ENCODE measurements around the gene TMEM101.

DNA sequence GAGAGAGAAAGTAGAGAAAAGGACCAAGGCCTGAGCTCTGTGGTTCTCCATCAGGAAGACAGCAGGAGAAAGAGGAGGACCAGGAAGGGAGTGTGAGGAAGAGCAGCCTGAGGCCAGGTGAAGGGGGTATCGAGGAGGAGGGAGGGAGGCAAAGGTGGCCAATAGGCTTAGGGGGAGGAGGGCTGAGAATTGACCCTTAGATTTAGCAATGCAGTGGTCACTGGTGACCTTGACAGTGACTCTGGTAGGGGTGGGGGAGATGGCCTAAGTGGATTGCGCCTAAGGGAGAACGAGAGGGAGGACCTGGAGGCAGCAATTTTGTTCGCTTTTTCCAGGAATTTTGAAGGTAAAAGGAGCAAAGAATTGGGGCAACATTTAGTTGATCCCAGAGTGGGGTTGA is 15.7 kb downstream of the TMEM101 start:
- TF ChIP-seq, protein P1, sequence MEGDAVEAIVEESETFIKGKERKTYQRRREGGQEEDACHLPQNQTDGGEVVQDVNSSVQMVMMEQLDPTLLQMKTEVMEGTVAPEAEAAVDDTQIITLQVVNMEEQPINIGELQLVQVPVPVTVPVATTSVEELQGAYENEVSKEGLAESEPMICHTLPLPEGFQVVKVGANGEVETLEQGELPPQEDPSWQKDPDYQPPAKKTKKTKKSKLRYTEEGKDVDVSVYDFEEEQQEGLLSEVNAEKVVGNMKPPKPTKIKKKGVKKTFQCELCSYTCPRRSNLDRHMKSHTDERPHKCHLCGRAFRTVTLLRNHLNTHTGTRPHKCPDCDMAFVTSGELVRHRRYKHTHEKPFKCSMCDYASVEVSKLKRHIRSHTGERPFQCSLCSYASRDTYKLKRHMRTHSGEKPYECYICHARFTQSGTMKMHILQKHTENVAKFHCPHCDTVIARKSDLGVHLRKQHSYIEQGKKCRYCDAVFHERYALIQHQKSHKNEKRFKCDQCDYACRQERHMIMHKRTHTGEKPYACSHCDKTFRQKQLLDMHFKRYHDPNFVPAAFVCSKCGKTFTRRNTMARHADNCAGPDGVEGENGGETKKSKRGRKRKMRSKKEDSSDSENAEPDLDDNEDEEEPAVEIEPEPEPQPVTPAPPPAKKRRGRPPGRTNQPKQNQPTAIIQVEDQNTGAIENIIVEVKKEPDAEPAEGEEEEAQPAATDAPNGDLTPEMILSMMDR (IDR thresholded peaks at IDR 0.05) = no peak
- no peak for TF ChIP-seq ZFX (IDR thresholded peaks at IDR 0.05; ENCODE audit: borderline replicate concordance)
